Right forelimb (tissue), 1 donor: ENCODE data around the gene TNPO1.

Experiments used
- DNase-seq: peaks from one replicate; pipeline ENCODE4 v3.0.0-alpha.2; 2018

Gene TNPO1

DNA sequence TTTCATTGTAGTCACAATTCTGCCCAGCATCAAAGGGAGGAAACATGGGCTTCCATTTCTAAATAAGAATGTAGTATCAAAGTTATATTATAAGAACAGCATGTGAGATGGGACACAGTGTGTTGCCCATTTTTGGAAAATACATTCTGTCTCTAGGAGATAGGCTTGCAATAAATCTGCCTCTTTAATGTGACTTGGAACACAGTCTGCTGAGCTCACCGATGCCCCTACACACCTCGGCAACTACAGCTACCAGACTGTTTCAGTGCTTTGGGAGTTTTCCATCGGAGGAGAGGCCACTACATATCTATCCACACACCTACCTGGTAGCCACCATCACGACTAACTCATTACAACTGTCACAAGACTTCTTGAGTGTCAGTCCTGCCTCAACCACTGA lies 120.4 kb downstream of the TNPO1 start:
- no peak for DNase-seq

DNA sequence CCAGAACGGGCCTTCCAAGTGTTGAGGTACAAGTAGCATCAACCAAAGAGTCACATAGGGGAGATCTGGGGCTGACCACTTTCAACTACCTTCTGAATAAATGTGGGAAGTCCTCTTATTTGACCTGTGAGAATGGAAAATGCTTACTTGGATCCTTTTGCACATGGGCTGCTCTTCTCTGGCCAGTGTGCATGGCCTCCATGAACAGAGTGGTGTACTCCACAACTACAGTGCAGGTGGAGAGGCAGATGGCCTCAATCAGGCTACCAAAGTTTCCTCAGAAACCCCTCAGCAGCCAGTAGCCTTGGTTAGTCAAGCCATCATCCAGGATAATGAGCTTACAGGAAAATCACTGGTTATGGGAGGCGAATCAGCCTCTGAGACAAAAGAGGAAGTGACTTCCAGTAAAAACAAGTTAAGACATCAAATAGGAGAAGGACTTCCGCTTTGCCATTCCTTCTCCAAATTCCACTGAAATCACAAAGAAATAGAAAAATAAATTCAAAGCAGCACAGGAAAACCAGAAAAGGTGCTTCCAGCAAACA lies 121.1 kb downstream of the TNPO1 start:
- DNase-seq, result no peak

DNA sequence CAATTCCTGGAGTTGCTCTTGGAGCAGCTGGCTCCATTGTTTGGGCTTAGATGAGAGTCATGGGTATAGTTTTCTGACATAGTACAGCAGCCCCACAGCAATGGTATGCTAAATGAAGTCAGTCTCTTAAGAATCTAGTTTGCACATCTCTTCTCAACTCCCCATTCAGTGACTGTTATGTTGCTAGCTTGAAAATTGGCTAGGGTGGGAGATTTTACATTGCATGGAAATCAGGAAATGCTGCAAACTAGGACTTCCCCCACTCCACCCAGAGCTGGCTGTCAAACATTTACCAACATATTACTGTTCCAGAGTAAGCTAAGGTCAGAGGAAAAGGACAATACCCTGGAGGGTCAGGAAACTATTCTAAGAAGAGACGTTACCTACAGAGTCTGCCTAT lies 121.7 kb downstream of the TNPO1 start:
- no peak for DNase-seq

DNA sequence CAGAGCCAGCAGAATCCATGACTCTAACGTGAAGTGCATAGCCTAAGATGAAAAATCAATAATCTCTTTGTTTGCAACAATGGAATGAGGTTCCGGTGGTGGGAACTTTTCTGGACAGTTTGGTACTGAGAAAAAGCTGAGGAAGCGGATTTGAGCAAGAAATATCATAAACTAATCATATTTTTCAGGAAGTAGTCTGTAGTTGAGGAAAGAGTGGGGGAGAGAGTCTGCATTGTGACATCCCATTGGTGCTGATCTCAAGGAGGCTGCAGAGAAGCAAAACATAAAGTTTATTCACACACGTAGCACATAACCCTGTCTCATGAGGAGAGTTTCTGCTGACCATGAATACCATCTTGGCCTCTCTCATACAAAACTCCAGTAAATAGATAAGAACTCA lies 123.6 kb downstream of the TNPO1 start:
- no peak for DNase-seq

DNA sequence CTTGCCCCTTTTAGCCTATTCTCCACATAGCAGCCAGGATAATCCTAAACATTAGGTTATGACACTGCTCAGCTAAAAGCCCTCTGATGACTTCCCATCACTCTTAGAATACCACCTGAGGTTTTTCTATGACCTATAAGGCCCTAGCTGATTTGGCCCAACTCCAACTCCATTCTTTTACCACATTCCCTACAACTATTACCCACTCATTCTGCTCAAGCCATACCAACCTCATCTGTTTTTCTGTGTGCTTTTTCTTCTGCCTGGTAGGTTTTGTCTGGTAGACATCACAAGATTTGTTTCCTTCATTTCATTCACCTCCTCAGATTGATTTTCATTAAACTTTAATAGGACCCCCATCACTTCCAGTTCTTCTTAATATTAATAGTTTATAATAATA lies 126.8 kb downstream of the TNPO1 start:
- DNase-seq, result no peak

DNA sequence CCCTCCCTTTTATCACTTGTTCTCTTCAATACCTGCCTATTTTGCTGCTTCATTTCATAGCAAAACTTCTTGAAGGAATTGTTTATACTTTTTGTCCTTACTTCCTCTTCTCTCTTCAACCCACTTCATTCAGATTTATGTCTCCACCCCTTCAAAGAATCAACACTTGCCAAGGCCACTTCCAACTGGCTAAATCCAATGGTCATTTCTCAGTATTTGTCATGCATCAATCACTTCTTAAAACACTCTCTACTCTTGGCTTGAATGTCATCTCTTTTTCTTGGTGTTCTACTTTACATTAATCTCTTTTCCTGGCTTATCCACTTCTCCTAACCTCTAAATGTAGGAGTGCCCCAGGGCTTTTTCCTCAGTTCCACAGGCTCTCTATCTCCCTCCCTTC lies 131.0 kb downstream of the TNPO1 start:
- DNase-seq, result no peak

DNA sequence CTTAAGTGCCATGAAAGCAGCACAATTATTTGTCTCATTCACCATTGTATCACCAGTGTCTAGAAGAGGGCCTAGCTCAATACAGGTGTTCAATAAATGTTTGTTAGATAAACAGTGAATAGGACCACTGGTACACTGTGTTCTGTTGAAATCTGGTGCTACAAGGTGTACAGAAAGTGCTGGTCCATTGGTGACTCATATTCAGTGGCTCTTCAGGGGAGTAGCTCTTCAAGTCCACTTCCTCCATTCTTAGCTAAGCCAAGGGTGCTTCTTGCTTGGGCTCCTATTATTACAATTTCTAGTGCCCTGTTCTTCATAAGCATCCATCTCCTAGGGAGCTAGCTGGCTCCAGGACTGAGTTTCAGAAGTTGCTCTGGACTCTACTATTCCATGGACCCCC lies 133.0 kb downstream of the TNPO1 start:
- no peak for DNase-seq

DNA sequence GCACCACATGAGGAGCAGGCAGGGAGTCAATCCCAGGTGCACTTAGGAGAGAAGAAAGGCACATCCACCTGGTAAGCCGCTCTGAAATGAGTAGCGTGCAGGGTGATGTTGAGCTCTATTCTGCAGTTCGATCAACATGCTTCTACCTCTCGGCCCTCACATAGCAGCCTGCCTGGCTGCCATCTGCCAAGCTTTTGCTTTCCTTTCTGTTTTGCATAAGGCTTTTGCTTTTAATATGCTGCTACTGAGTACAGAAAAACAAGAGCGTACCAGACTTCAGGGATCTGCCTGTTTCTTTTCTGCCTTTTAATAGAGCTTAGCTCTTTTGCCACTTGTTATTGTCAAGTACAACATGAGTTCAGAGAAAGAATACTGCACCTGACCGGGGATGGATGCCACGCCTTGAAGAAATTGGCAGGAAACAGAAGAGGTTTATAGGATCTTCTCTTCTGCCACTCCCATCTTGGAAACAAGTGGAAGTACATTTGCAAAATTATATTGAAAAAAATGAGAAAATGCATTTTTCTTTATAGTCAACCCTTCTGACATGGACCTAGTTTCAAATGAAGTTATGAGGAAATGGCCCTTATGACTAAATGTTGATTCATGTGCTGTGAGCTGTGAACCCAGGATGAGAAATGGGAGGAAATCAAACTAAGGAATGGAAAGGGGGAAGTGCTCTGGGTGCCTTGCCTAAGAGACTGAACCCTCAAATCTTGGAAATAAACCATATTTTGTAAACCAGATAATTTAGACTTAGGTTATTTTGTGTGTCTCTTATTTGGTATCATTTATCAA lies 135.4 kb downstream of the TNPO1 start:
- DNase-seq, result no peak

DNA sequence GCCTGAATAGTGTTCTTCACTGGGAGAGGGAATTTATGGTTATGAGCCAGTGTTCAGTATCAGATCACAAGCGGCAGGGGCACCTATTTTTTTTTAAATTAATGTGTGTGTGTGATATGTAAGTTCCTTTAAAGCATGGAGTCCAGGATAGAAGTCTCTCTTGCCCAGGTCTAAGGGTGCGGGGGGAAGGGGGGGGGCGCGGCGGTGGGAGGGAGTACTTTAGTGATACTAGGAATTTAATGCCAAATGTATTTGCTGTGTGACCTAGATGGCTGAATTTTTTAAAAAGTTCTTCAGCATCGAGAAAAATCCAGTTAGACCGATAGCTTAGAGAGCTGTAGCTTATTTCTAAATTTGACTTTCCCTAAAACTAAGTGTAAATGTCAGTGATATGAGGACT lies 137.9 kb downstream of the TNPO1 start:
- no peak for DNase-seq

DNA sequence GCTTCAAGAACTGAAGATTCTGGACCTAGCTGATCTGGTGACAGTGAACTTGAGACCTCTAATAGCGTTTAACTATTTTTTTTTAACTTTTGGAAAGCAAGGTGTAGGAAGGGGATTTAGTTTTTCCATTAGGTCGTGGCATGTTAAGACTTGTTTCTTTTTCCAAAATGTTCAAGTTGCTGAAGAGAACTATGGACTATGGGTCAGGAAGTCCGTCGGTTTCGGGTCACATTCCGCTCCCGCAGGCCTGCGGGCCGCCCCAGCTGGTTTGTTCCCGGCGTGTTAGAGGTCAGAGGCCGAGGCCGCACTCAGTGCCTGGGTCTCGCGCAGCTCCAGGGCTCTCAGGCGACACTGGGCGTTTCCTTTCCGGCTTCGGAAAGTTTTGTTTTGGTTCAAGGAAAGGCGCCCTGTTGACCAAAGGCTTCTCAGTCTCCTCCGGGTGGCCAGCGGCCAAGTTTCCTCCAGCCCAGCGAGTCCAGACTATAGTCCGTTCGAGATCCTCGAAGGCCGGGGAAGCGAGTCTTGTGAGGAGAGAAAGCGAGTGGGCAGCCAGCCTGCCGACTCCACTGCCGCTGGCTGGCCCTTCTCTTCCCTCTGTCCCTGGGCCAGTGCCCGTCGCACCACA lies 138.8 kb downstream of the TNPO1 start:
- no peak for DNase-seq

DNA sequence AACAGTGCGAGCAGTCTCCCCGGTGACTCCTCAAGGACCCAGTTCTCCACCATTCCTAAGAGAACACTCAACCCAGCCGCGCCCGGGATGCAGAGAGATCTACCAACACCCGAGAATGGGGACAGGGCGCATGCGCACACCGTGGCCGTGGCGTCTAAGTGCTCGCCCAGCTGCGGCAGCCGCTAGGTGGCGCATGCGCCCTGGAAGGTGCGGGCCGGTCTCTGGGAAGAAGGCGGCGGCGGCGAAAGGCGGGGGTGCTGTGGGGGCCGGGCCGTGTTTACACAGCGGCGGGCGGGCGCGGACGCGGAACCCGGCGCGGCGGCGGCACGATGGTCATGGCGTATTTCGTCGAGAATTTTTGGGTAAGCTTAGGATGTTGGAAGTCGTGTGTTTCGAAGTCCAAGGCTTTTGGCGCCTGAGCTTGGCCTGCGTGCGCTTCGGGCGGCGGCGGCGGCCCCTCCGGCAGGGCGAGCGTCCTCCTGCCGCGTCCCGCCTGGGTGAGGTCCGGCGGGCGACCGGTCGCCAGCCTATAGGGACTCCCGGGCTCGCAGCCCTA lies 139.4 kb downstream of the TNPO1 start, which contains the start of gene FCHO2:
Gene FCHO2 (plus strand): TSS at position 274 of the 556 bp plus-strand sequence. CDS start 56 bp downstream, at position 330.
- peak; percentile 99 for DNase-seq

DNA sequence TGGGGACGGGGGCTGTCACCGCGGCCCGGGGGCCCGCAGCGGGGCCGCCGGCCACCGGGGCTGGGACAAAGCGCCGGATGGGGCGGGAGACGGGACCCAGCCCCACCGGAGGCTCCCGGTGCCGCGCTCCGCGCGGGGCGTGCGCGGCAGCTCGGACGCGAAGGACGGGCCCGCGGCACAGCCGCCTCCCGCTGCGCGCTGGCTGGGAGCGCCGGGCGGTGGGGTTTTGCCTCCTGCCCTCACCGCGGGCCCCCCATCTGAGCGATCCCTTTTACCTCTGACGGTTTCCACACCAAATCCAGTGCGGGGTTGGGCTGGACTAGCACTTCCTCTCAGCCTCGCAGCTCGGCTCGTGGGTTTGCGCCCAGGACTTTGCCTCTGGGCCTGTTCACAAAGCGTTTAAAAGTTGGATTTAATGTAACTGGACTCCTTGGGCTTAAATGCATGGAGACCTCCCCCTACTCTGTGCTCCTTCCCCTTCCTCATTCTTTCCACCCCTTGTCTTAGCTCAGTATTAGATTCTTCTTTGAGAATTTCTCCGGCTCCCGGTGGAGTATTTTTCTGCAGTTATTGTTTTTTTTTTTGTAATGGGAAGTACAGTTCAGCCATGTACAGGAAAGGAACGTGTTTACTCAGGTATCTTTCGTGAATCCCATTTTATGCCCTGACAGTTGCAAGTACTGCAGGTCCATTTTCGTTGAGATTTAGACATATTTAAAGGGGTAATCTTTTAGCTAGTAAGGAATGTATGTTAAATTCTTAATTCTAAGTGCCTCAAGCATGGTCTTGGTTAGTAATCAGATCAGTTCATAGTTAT lies 140.1 kb downstream of the TNPO1 start:
- peak; percentile 82 for DNase-seq

DNA sequence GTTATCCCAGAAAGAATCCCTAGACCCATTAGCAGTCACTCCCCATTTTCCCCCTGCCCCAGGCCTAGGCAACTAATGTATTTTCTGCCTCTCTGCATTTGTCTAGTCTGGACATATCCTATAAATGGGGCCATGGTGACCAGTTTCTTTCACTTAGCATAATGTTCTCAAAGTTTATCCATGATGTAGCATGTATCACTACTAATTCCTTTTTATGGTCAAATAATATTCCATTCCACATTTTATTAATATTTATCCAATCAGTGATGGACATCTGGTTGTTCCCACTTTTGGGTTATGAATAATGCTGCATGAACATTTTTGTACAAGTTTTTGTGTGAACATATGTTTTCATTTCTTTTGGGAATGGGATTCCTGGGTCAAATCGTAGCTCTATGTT lies 140.9 kb downstream of the TNPO1 start:
- no peak for DNase-seq

DNA sequence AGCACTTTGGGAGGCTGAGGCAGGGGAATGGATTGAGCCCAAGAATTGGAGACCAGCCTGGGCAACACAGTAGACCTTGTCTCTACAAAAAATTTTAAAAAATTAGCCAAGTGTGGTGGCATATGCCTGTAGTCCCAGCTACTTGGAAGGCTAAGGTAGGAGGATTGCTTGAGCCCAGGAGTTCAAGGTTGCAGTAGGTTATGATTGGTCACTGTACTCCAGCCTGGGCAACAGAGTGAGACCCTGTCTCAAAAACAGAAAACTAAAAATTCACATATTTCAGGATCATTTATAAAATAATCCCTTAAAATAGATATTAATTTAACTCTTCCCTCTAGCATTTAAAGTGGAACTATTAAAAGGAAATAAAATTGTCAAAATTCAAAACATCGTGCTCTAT lies 142.8 kb downstream of the TNPO1 start:
- DNase-seq, result no peak
